Naive B cell (primary cell): ENCODE data around the gene IFNL3. TPM values are rescaled to one million over a fixed set of nuclear protein-coding genes. Genes with fewer than 3 reads are reported as not detected.

Source experiments
- ATAC-seq, 2 donors: fragments of 150-1000 bp; cut with Tn5 transposase; 2 replicates each; pipeline ENCODE4 v1.10.0; 2021; ENCODE audit warnings: low read depth in 2 of 2, mild to moderate bottlenecking in 2 of 2, moderate library complexity in 2 of 2
- DNase-seq: peaks from one replicate; pipeline ENCODE4 v3.0.0; 2022
- H3K27ac Mint-ChIP-seq, 6 donors: one replicate each; pipeline ENCODE4 v1.8.0; 2020 to 2022; ENCODE audit warnings: mild to moderate bottlenecking in 6 of 6, mixed read lengths in 6 of 6, moderate library complexity in 5 of 6, inconsistent platforms in 2 of 6
- H3K27me3 Mint-ChIP-seq, 3 donors: one replicate each; pipeline ENCODE4 v1.8.0; 2021 to 2022; ENCODE audit warnings: mixed read lengths in 3 of 3, mild to moderate bottlenecking in 1 of 3
- H3K36me3 Mint-ChIP-seq, 2 donors: one replicate each; pipeline ENCODE4 v1.8.0; 2020 to 2022; ENCODE audit warnings: mixed read lengths in 2 of 2, inconsistent platforms in 1 of 2, mild to moderate bottlenecking in 1 of 2
- H3K4me1 Mint-ChIP-seq, 3 donors: one replicate each; pipeline ENCODE4 v1.8.0; 2020 to 2022; ENCODE audit warnings: mixed read lengths in 3 of 3, inconsistent platforms in 1 of 3, mild to moderate bottlenecking in 1 of 3, moderate library complexity in 1 of 3
- H3K4me3 Mint-ChIP-seq, 8 donors: one replicate each; pipeline ENCODE4 v1.8.0; 2020 to 2022; ENCODE audit warnings: mild to moderate bottlenecking in 8 of 8, mixed read lengths in 8 of 8, moderate library complexity in 8 of 8, inconsistent platforms in 2 of 8
- H3K9me3 Mint-ChIP-seq, 7 donors: one replicate each; pipeline ENCODE4 v1.8.0; 2020 to 2022; ENCODE audit warnings: mixed read lengths in 7 of 7, mild to moderate bottlenecking in 5 of 7, inconsistent platforms in 2 of 7, moderate library complexity in 1 of 7
- polyA plus RNA-seq, 6 donors: library from polyadenylated mRNA; unstranded; fragments of 300-500 nt; fragmentation: Illumina TruSeq; gene quantifications; one replicate each; pipeline ENCODE4 v1.2.3, GENCODE V29; 2021; ENCODE audit warnings: low read depth in 6 of 6

IFNL3 gene
- polyA plus RNA-seq, 6 donors from 2014 or later: not detected

- H3K27me3 Mint-ChIP-seq: peaks cover 28 to 88% (median 73%) of the 10 kb centered on the region in 3 donors
Observed at GRCh38 chr19:39203372-39204341, 41.1 kb downstream of the IFNL3 start, which contains the start of gene SYCN. SYCN (minus strand) TSS chr19:39204263; CDS start chr19:39204254, 9 bp downstream.

GRCh38 chr19:39202998-39203355, 41.8 kb downstream of the IFNL3 start:
- Mint-ChIP-seq H3K27ac (no peak overlapping the region), H3K4me1 (peaks cover under 1 to 3% (median 2%) of the 10 kb centered on the region in 3 donors), H3K27me3 (peaks cover 34 to 89% (median 80%) of the 10 kb centered on the region in 3 donors), H3K36me3 (peaks cover 0 to 5% of the 10 kb centered on the region in 2 donors), H3K4me3 (no peak overlapping the region), H3K9me3 (no peaks in the 10 kb centered on the region)
- no peak for ATAC-seq
- no peak for DNase-seq

More at GRCh38 chr19:39203372-39204341, 41.1 kb downstream of the IFNL3 start, which contains the start of gene SYCN:
- Mint-ChIP-seq H3K4me1 (no peaks in the 10 kb centered on the region), H3K9me3 (no peaks in the 10 kb centered on the region), H3K36me3 (peaks cover 0 to 5% of the 10 kb centered on the region in 2 donors), H3K27ac (peak within 1 kb of the TSS in 2 of 6 donors; percentile 37 to 66), H3K4me3 (peak within 1 kb of the TSS in 1 of 8 donors; percentile 31)
- DNase-seq (no peak), ATAC-seq (no peak)

- ATAC-seq (no peak), DNase-seq (no peak)
- H3K27ac Mint-ChIP-seq: no peak overlapping the region
- H3K4me1 Mint-ChIP-seq: peaks cover 11 to 15% (median 12%) of the 10 kb centered on the region in 3 donors
- H3K27me3 Mint-ChIP-seq: peaks cover 43 to 93% (median 91%) of the 10 kb centered on the region in 3 donors
- H3K4me3 Mint-ChIP-seq: peak overlapping the region in 1 of 8 donors; percentile 62
- H3K9me3 Mint-ChIP-seq: no peaks in the 10 kb centered on the region
- H3K36me3 Mint-ChIP-seq: peaks cover 5 to 8% of the 10 kb centered on the region in 2 donors
Observed at GRCh38 chr19:39200803-39201115, 44.0 kb downstream of the IFNL3 start.

DNA sequence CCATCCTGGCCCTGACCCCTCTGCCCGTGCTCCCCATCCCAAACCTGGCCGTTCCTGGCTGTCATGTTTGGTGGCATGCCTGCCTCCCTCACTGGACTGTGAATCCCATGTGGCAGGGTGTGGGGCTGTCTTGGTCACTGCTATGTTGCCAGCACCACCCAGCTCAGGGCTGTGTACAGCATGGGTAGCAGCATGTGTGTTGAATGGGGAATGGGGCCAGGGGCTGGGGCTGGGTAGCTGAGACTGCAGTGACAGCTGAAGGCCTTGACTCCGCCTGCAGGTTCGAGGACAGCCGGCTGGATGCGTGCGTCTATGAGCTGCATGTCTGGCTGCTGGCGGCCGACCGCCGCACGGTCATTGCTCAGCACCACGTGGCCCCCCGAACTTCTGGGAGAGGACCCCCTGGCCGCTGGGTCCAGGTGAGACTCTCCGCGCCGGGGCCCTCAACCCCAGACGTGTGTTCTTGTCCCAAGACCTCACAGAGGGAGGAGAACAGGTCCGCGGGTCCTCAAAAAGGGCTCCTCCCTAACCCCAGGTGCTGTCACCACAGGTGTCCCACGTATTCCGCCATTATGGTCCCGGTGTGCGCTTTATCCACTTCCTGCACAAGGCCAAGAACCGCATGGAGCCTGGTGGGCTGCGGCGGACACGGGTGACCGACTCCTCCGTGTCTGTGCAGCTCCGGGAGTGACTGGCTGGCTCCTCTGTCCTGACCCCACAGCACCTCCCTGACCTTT, 44.6 kb downstream of the IFNL3 start:
- Mint-ChIP-seq H3K9me3 (no peaks in the 10 kb centered on the region), H3K36me3 (peaks cover 5 to 8% of the 10 kb centered on the region in 2 donors), H3K27ac (no peak overlapping the region), H3K4me1 (peaks cover 12 to 15% (median 15%) of the 10 kb centered on the region in 3 donors), H3K27me3 (peaks cover 46 to 93% (median 91%) of the 10 kb centered on the region in 3 donors), H3K4me3 (peak overlapping the region in 2 of 8 donors; percentile 33 to 62)
- ATAC-seq (no peak), DNase-seq (no peak)

- H3K36me3 Mint-ChIP-seq: peaks cover 0 to 8% of the 10 kb centered on the region in 2 donors
- H3K4me3 Mint-ChIP-seq: no peak overlapping the region
- DNase-seq: no peak
- no peak for ATAC-seq
- H3K27ac Mint-ChIP-seq: no peak overlapping the region
- H3K9me3 Mint-ChIP-seq: no peaks in the 10 kb centered on the region
- H3K4me1 Mint-ChIP-seq: peaks cover 12 to 16% (median 15%) of the 10 kb centered on the region in 3 donors
- H3K27me3 Mint-ChIP-seq: peaks cover 46 to 91% (median 86%) of the 10 kb centered on the region in 3 donors
Observed at GRCh38 chr19:39199025-39199424, 45.8 kb downstream of the IFNL3 start.

GRCh38 chr19:39197808-39198207, 47.0 kb downstream of the IFNL3 start:
- H3K27ac Mint-ChIP-seq: peak overlapping the region in 1 of 6 donors; percentile 75
- H3K27me3 Mint-ChIP-seq: peaks cover 46 to 88% (median 84%) of the 10 kb centered on the region in 3 donors

DNA sequence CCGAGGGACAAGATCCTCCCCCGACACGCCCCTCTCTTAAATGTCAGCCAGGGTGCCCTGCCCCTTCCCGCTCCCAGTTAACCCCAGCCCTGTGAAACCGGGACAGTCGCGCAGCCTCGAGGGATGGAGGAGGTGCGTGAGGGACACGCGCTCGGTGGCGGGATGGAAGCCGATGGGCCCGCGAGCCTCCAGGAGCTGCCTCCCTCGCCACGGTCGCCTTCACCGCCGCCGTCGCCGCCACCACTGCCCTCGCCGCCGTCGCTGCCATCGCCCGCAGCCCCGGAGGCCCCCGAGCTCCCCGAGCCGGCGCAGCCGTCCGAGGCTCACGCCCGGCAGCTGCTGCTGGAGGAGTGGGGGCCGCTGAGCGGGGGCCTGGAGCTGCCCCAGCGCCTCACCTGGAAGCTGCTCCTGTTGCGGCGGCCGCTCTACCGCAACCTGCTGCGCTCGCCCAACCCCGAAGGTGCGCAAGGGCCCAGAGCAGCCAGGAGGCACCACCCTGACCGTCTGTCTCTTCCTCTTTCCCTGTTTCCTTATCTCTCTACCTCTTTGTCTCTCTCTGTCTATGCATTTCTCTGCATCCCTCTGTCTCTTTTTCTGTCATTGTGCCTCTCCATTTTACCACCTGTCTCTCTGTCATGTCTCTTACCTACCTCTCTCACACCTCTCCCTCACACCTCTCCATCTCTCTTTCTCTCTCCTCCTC, 47.8 kb downstream of the IFNL3 start, which contains the start of gene NCCRP1:
Gene NCCRP1, plus strand, starts transcription at position 105 of the 703 bp plus-strand sequence. Its CDS starts 19 bp downstream, at position 124.
- H3K36me3 Mint-ChIP-seq: peaks cover 0 to 8% of the 10 kb centered on the region in 2 donors
- peaks cover 41 to 83% (median 81%) of the 10 kb centered on the region in 3 donors for H3K27me3 Mint-ChIP-seq
- no peaks in the 10 kb centered on the region for H3K9me3 Mint-ChIP-seq
- H3K4me1 Mint-ChIP-seq: peaks cover 12 to 16% (median 15%) of the 10 kb centered on the region in 3 donors
- DNase-seq (no peak), ATAC-seq (peak in 1 of 2 donors; percentile 51)
- peak within 1 kb of the TSS in 7 of 8 donors; percentile 16 to 86 (median 74) for H3K4me3 Mint-ChIP-seq
- peak within 1 kb of the TSS in 1 of 6 donors; percentile 75 for H3K27ac Mint-ChIP-seq

More at GRCh38 chr19:39197808-39198207, 47.0 kb downstream of the IFNL3 start:
- Mint-ChIP-seq H3K36me3 (peaks cover 0 to 8% of the 10 kb centered on the region in 2 donors), H3K4me1 (peaks cover 12 to 16% (median 15%) of the 10 kb centered on the region in 3 donors), H3K4me3 (peak overlapping the region in 3 of 8 donors; percentile 49 to 86 (median 64)), H3K9me3 (no peaks in the 10 kb centered on the region)
- DNase-seq (no peak), ATAC-seq (no peak)

GRCh38 chr19:39196320-39196719, 48.5 kb downstream of the IFNL3 start:
- no peaks in the 10 kb centered on the region for H3K9me3 Mint-ChIP-seq
- H3K27ac Mint-ChIP-seq: no peak overlapping the region
- ATAC-seq (no peak), DNase-seq (no peak)
- peaks cover 0 to 8% of the 10 kb centered on the region in 2 donors for H3K36me3 Mint-ChIP-seq
- H3K4me3 Mint-ChIP-seq: peak overlapping the region in 2 of 8 donors; percentile 40 to 47
- peaks cover 35 to 83% (median 75%) of the 10 kb centered on the region in 3 donors for H3K27me3 Mint-ChIP-seq
- peaks cover 12 to 16% (median 15%) of the 10 kb centered on the region in 3 donors for H3K4me1 Mint-ChIP-seq

GRCh38 chr19:39195755-39196154, 49.1 kb downstream of the IFNL3 start:
- Mint-ChIP-seq H3K27ac (no peak overlapping the region), H3K4me1 (peaks cover 12 to 16% (median 15%) of the 10 kb centered on the region in 3 donors), H3K27me3 (peaks cover 30 to 78% (median 69%) of the 10 kb centered on the region in 3 donors), H3K4me3 (peak overlapping the region in 4 of 8 donors; percentile 29 to 66 (median 46)), H3K9me3 (no peaks in the 10 kb centered on the region), H3K36me3 (peaks cover 0 to 8% of the 10 kb centered on the region in 2 donors)
- ATAC-seq: no peak
- no peak for DNase-seq

GRCh38 chr19:39194832-39195542, 49.8 kb downstream of the IFNL3 start:
- DNase-seq (no peak), ATAC-seq (no peak)
- no peak overlapping the region for H3K27ac Mint-ChIP-seq
- peak overlapping the region in 3 of 8 donors; percentile 5 to 56 (median 29) for H3K4me3 Mint-ChIP-seq
- peaks cover 0 to 8% of the 10 kb centered on the region in 2 donors for H3K36me3 Mint-ChIP-seq
- H3K4me1 Mint-ChIP-seq: peaks cover 12 to 16% (median 15%) of the 10 kb centered on the region in 3 donors
- H3K27me3 Mint-ChIP-seq: peaks cover 26 to 70% (median 61%) of the 10 kb centered on the region in 3 donors
- no peaks in the 10 kb centered on the region for H3K9me3 Mint-ChIP-seq

DNA sequence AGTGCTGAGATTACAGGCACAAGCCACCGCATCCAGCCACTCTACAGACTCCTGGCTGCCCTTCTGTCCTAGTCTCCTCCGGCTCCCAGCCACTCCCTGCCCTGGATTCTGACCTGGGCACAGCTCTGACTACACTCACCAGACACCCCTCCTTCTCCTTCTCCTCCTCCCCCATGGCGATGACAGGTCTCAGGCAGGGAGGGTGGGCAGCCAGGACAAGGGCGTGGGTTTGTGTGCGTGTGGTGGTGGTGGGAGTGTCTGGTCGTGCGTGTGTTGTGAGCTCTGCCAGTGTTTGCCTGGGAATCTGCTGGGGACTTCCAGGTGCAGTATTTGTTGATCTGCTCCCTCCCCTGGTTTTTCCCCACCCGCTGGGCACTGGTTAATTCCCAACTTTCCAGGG, 51.0 kb downstream of the IFNL3 start:
- Mint-ChIP-seq H3K27me3 (peaks cover 26 to 66% (median 59%) of the 10 kb centered on the region in 3 donors), H3K9me3 (no peaks in the 10 kb centered on the region), H3K36me3 (peaks cover 0 to 8% of the 10 kb centered on the region in 2 donors), H3K4me1 (peaks cover 15 to 16% (median 15%) of the 10 kb centered on the region in 3 donors), H3K4me3 (no peak overlapping the region), H3K27ac (no peak overlapping the region)
- ATAC-seq (no peak), DNase-seq (no peak)
